ENCODE results near the gene MSRB3.

The MSRB3 gene

GRCh38 chr12:65501935-65502334 is 223.5 kb downstream of the MSRB3 start:
- H3K79me2 ChIP-seq (ENCODE audit: low read length) = no peaks in the 10 kb centered on the region
- H3K4me2 ChIP-seq (ENCODE audit: low read length) = no peak overlapping the region
- no peak overlapping the region for H3K4me3 ChIP-seq (ENCODE audit: low read length)
- H4K20me1 ChIP-seq (ENCODE audit: insufficient read depth, low read length) = no peaks in the 10 kb centered on the region
- no peaks in the 10 kb centered on the region for H3K4me1 ChIP-seq (ENCODE audit: low read length)
- peaks cover 8% of the 10 kb centered on the region for H3K27me3 ChIP-seq (ENCODE audit: low read depth, low read length)
- H3K27ac ChIP-seq (ENCODE audit: low read length) = no peak overlapping the region
- no peak overlapping the region for H3K9ac ChIP-seq (ENCODE audit: low read length)
- no peaks in the 10 kb centered on the region for H3K9me3 ChIP-seq (ENCODE audit: insufficient read depth, low read length)
- no peak overlapping the region for H2AFZ ChIP-seq (ENCODE audit: low read depth, low read length)
- no peaks in the 10 kb centered on the region for H3K36me3 ChIP-seq (replicated peaks; ENCODE audit: low read depth, low read length)
- TF ChIP-seq EZH2phosphoT487 (IDR thresholded peaks at IDR 0.05; ENCODE audit: low read depth) (no peak), CTCF (IDR thresholded peaks at IDR 0.05; ENCODE audit: low read depth, low read length) (no peak)

GRCh38 chr12:65504417-65504816 is 225.9 kb downstream of the MSRB3 start:
- Histone ChIP-seq H3K4me2 (ENCODE audit: low read length) (no peak overlapping the region), H3K9me3 (ENCODE audit: insufficient read depth, low read length) (no peaks in the 10 kb centered on the region), H4K20me1 (ENCODE audit: insufficient read depth, low read length) (no peaks in the 10 kb centered on the region), H3K9ac (ENCODE audit: low read length) (no peak overlapping the region), H3K4me3 (ENCODE audit: low read length) (no peak overlapping the region), H3K27me3 (ENCODE audit: low read depth, low read length) (peaks cover 8% of the 10 kb centered on the region), H2AFZ (ENCODE audit: low read depth, low read length) (no peak overlapping the region), H3K4me1 (ENCODE audit: low read length) (no peaks in the 10 kb centered on the region), H3K79me2 (ENCODE audit: low read length) (no peaks in the 10 kb centered on the region), H3K27ac (ENCODE audit: low read length) (no peak overlapping the region), H3K36me3 (replicated peaks; ENCODE audit: low read depth, low read length) (no peaks in the 10 kb centered on the region)
- TF ChIP-seq EZH2phosphoT487 (IDR thresholded peaks at IDR 0.05; ENCODE audit: low read depth) (no peak), CTCF (IDR thresholded peaks at IDR 0.05; ENCODE audit: low read depth, low read length) (no peak)

- TF ChIP-seq CTCF (IDR thresholded peaks at IDR 0.05; ENCODE audit: low read depth, low read length) (no peak), EZH2phosphoT487 (IDR thresholded peaks at IDR 0.05; ENCODE audit: low read depth) (no peak)
- no peak overlapping the region for H3K4me2 ChIP-seq (ENCODE audit: low read length)
Observed at GRCh38 chr12:65505386-65506121, 227.1 kb downstream of the MSRB3 start.

GRCh38 chr12:65508276-65509035 is 230.0 kb downstream of the MSRB3 start:
- peaks cover 8% of the 10 kb centered on the region for H3K27me3 ChIP-seq (ENCODE audit: low read depth, low read length)
- H3K36me3 ChIP-seq (replicated peaks; ENCODE audit: low read depth, low read length) = no peaks in the 10 kb centered on the region
- H3K4me1 ChIP-seq (ENCODE audit: low read length) = no peaks in the 10 kb centered on the region
- H3K4me3 ChIP-seq (ENCODE audit: low read length) = no peak overlapping the region
- no peak overlapping the region for H3K27ac ChIP-seq (ENCODE audit: low read length)
- no peaks in the 10 kb centered on the region for H4K20me1 ChIP-seq (ENCODE audit: insufficient read depth, low read length)
- no peak overlapping the region for H3K4me2 ChIP-seq (ENCODE audit: low read length)
- H3K9me3 ChIP-seq (ENCODE audit: insufficient read depth, low read length) = no peaks in the 10 kb centered on the region
- no peak overlapping the region for H3K9ac ChIP-seq (ENCODE audit: low read length)
- no peak overlapping the region for H2AFZ ChIP-seq (ENCODE audit: low read depth, low read length)
- no peaks in the 10 kb centered on the region for H3K79me2 ChIP-seq (ENCODE audit: low read length)
- TF ChIP-seq EZH2phosphoT487 (IDR thresholded peaks at IDR 0.05; ENCODE audit: low read depth) (no peak), CTCF (IDR thresholded peaks at IDR 0.05; ENCODE audit: low read depth, low read length) (no peak)

More at GRCh38 chr12:65505386-65506121, 227.1 kb downstream of the MSRB3 start:
- no peak overlapping the region for H3K4me3 ChIP-seq (ENCODE audit: low read length)
- no peaks in the 10 kb centered on the region for H4K20me1 ChIP-seq (ENCODE audit: insufficient read depth, low read length)
- H3K9ac ChIP-seq (ENCODE audit: low read length) = no peak overlapping the region
- H3K27me3 ChIP-seq (ENCODE audit: low read depth, low read length) = peaks cover 8% of the 10 kb centered on the region
- H3K36me3 ChIP-seq (replicated peaks; ENCODE audit: low read depth, low read length) = no peaks in the 10 kb centered on the region
- no peaks in the 10 kb centered on the region for H3K4me1 ChIP-seq (ENCODE audit: low read length)
- H3K27ac ChIP-seq (ENCODE audit: low read length) = no peak overlapping the region
- H2AFZ ChIP-seq (ENCODE audit: low read depth, low read length) = no peak overlapping the region
- no peaks in the 10 kb centered on the region for H3K9me3 ChIP-seq (ENCODE audit: insufficient read depth, low read length)
- H3K79me2 ChIP-seq (ENCODE audit: low read length) = no peaks in the 10 kb centered on the region
